ENCODE measurements around the gene RALA.

Gene RALA

GRCh38 chr7:39623047-39623731 lies at the start of gene RALA:
Gene RALA (plus strand): TSS chr7:39623572. CDS start chr7:39686668, 63,096 bp downstream.
- peak; percentile 69 to 76 for DNase-seq

GRCh38 chr7:39574673-39575349 lies 48.6 kb upstream of the RALA start:
- DNase-seq: no peak

- DNase-seq: no peak
These were observed 46.0 kb upstream of the RALA start for GRCh38 chr7:39577229-39577874.

- DNase-seq: peak; percentile 78 to 90
These were observed 43.1 kb upstream of the RALA start for GRCh38 chr7:39580149-39580874.

GRCh38 chr7:39582536-39582935 lies 40.8 kb upstream of the RALA start:
- DNase-seq: no peak

- no peak for DNase-seq
These were observed 39.8 kb upstream of the RALA start for GRCh38 chr7:39583539-39583938.

- no peak for DNase-seq
These were observed 36.0 kb upstream of the RALA start for GRCh38 chr7:39587393-39587792.

- DNase-seq: no peak
These were observed 35.0 kb upstream of the RALA start for GRCh38 chr7:39588416-39588815.

GRCh38 chr7:39589323-39590111 lies 33.9 kb upstream of the RALA start:
- peak; percentile 79 to 85 for DNase-seq

- no peak for DNase-seq
These were observed 30.8 kb upstream of the RALA start for GRCh38 chr7:39592586-39592985.

GRCh38 chr7:39594988-39595620 lies 28.3 kb upstream of the RALA start:
- DNase-seq: no peak

- DNase-seq: no peak
These were observed 21.0 kb upstream of the RALA start for GRCh38 chr7:39602351-39602750.

- DNase-seq: no peak
These were observed 19.4 kb upstream of the RALA start for GRCh38 chr7:39603924-39604323.

- DNase-seq: no peak
These were observed 18.3 kb upstream of the RALA start for GRCh38 chr7:39605087-39605486.

GRCh38 chr7:39606352-39606751 lies 17.0 kb upstream of the RALA start:
- no peak for DNase-seq

- no peak for DNase-seq
These were observed 16.4 kb upstream of the RALA start for GRCh38 chr7:39606941-39607340.

- DNase-seq: no peak
These were observed 15.5 kb upstream of the RALA start for GRCh38 chr7:39607865-39608264.

- no peak for DNase-seq
These were observed 15.1 kb upstream of the RALA start for GRCh38 chr7:39608278-39608677.

GRCh38 chr7:39609113-39609934 lies 14.0 kb upstream of the RALA start:
- DNase-seq: no peak

- DNase-seq: no peak
These were observed 13.5 kb upstream of the RALA start for GRCh38 chr7:39609935-39610263.

GRCh38 chr7:39613577-39613976 lies 9.8 kb upstream of the RALA start:
- no peak for DNase-seq

Data from AML-193 (cell line).